GM18526 (cell line): Measurements from ENCODE around the gene UBA5.

Source experiments
- POLR2A ChIP-seq: IDR thresholded peaks from 3 replicates; pipeline ENCODE4 v1.6.1; 2011; ENCODE audit not compliant: insufficient read length; ENCODE audit errors: extremely low read depth

The UBA5 gene

DNA sequence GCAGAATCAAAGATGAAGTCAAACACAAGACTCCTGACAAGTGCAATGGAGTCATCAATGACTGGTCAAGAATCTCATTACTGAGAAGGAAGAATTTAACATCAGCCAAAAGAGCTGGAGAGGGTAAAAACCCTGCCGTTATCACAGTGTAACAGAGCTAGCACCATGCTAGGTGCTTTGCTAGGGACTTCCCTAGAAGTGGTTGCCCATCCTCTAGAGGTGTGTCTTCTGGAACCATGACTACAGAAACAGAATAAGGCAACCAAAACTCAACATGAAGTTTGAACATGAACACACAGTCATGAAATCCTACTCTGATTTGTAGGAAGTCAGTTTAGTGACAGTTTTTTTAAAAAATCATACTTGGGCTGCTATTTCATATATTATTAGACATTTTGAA, 10.0 kb upstream of the UBA5 start:
- TF ChIP-seq POLR2A, result no peak

DNA sequence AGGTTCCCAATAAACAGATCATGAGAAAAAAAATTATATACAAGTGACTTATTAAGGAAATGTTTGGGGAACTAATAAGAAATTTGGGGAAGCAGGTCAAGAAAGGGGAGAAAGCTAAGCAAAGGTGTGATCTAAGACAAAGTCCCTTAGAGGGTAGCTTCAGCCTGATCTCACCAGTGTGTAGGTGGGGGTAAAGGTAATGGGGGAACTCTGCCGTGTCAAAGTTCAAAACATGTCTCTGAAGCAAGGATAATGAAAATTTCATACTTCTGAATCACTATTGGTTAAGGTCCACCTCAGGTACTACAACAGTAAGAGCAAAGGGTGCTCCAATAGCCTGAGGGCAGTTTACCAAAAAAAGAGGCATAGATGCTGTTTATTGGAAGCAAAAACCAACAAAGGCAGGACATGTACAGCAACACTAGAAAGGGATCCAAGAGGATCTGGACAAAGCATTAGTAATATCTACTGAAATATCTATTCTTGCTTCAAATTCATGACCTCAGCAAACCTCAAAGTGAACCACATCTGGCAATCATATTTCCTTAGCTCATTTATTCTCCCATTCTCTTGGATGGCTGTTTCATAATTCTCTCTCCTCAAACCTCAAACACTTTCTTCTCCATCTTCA, 7.4 kb upstream of the UBA5 start:
- TF ChIP-seq POLR2A, result no peak

DNA sequence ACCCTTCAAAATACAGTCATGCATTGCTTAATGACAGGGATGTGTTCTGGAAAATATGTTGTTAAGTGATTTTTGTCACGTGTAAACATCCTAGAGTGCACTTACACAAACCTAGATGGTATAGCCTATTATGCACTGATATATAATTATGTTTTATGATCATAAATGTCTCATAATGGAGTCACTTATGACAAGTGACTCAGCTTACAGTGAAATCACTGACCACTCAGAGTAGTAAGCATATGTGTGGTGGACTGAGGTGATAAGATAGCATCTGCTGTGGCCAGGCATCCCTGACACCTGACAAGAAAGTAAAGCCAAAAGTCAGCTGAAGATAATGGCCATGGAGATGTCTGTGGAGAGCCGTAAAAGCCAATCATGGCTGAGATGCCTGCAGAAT, 5.9 kb upstream of the UBA5 start:
- no peak for TF ChIP-seq POLR2A

DNA sequence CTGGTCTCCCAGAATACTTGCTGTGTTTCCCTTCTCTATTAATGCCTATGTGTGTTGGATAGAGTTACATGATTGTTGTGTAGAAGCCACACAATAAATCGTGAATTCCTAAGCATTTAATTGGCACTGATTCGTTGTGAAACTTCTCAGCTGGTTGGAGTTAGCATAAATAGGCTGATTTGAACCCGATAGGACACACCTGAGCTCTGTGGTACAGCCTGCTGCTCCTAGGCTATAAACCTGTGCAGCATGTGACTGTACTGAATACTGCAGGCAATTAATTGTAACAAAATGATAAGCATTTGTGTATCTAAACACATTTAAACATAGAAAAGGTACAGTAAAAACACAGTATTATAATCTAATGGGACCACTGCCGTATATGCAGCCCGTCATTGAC, 5.4 kb upstream of the UBA5 start:
- TF ChIP-seq POLR2A, result no peak

- no peak for TF ChIP-seq POLR2A
These were observed 4.7 kb upstream of the UBA5 start for GRCh38 chr3:132655471-132655870.

DNA sequence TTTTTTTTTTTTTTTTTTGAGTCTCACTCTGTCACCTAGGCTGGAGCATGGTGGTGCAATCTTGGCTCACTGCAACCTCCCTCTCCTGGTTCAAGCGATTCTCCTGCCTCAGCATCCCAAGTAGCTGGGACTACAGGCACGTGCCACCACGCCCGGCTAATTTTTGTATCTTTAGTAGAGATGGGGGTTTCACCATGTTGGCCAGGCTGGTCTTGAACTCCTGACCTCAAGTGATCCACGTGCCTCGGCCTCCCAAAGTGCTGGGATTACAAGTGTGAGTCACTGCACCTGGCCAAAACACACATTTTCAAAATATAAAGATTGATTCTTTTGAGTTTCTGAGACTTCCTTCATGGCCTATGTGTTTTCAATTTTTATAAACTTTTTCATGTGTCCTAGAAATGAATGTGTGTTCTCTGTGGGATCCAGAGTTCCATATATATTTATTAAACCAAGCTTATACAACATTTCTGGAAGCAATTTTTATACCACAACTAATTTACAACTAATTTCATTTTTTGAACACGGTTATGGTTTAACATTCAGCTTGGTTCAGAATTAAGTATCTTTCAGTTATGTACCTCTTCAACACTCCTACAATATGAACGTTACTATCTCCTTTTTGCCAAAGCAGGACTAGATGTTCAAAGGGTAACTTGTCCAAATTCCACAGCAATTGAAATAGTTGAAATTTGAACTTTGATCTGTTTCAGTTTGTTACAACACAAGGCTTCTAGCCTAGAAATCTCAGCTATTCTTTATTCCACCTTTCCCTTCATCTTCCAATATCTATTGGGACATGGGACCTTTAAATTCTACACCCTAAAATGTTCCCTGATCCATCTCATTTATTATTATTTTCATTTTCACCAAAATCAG, 2.0 kb upstream of the UBA5 start:
- TF ChIP-seq POLR2A, result no peak

- no peak for TF ChIP-seq POLR2A
These were observed 1.1 kb upstream of the UBA5 start for GRCh38 chr3:132659000-132659364.

DNA sequence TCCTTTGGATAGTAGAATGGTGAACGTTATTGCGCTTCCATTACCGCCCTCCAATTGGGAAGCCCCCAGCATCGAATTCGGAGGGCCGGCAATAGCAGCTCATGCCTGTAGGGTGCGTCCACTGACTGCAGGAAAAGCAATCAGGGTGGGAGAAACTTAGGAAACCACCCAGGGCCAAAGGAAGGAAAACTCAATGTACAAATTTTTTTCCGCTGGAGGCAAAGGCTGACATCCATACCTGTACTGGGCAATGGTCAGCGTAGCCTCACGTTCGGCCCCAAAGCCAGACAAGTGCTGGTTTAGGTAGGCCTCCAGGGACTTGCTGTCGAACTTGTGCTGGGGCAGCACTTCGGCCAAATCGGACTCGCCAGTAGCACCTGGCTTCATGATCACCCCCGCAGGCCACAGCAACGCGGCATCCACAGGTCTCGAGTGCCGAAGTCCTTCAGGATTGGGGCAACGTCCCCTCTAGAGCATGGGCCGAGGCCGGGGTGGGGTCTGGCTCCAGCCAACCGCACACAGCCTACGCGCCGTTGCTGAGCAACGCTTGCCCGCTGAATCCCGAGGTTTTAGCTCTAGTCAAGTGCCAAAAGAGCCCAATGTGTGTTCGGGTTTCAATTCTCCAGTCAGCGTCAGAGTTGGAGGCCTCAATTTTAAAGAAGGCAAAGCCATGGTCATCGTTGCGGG, 621 bp upstream of the UBA5 start, which contains the start of gene ACAD11:
TSS of gene ACAD11 (minus strand) at position 445 of the 687 bp plus-strand sequence. CDS start at position 387, 58 bp downstream.
- no peak for TF ChIP-seq POLR2A

- TF ChIP-seq POLR2A, result no peak
These were observed 612 bp downstream of the UBA5 start for GRCh38 chr3:132660811-132661070.

DNA sequence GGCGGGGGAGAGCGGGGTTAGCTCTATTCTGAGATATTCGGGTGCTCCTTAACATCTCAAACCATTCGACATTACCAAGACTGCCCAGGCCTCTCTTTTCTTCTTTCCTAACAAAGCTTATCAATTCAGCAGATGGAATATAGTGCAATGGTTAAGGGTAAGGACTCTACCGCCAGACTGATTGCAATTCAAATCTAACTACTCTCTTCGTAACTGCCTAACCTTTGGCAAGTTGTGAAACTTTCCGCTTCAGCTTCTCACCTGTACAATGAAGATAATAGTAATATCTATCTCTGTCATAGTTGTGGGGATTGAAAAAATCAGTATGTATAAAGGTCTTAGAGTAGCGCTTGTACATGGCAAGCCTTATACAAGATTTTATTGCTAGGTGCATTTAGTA, 972 bp downstream of the UBA5 start:
- TF ChIP-seq POLR2A, result no peak

GRCh38 chr3:132662212-132662611, 2.1 kb downstream of the UBA5 start:
- TF ChIP-seq POLR2A, result no peak

- TF ChIP-seq POLR2A, result no peak
These were observed 5.2 kb downstream of the UBA5 start for GRCh38 chr3:132665230-132665745.

DNA sequence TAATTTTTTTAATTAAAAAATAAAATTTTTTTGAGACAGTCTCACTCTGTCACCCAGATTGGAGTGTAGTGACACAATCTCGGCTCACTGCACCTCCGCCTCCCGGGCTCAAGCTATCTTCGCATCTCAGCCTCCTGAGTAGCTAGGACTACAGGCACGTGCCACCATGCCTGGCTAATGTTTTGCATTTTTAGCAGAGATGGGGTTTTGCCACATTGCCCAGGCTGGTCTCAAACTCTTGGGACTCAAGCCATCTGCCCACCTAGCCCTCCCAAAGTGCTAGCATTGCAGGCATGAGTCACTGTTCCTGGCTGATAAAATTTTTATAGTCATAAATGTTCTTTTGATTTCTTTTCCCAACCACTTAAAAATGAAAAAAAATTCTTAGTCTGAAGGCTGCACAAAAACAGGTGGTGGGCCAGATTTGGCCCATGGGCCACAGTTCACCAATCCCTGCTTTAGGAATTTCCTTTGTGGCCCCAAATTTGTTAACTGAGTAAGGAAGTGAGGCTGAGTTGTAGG, 9.2 kb downstream of the UBA5 start:
- TF ChIP-seq POLR2A, result no peak

DNA sequence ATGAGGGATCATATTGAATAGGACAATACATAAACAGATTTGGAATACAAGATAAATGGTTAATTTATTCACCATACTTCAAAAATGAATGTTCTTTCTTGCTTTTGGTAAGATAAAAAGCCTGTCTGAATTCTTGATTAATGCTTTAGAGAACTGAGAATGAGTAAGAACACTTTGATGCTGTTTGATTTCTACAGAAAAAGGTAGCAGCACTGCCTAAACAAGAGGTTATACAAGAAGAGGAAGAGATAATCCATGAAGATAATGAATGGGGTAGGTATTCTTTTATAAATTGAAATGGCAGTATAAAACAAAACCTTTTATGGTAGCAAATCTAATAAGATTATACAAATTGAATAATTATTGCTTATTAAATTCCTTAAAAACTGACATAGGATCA, 15.3 kb downstream of the UBA5 start:
- TF ChIP-seq POLR2A, result no peak

DNA sequence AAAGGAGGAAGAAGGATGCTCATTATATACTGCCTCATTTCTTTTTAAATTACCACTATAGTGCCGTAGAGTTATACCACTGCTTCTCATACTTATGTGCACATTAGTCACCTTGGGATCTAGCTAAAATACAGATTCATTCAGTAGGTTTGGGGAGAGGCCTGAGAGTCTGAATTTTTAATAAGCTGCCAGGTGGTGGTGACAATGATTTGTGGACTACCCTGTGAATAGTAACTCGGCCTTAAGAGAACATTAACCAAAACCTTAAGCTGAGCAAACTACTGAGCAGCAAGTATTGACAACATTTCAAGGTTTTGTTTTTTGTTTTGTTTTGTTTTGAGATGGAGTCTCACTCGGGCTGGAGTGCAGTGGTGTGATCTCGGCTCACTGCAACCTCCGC, 19.8 kb downstream of the UBA5 start:
- no peak for TF ChIP-seq POLR2A

- TF ChIP-seq POLR2A, result no peak
These were observed 21.3 kb downstream of the UBA5 start for GRCh38 chr3:132681421-132681820.
